Frontal cortex (tissue), 4 donors: ENCODE data around the gene CTU2. TPM values are rescaled to one million over a fixed set of nuclear protein-coding genes. Genes with fewer than 3 reads are reported as not detected.

Source experiments
- DNase-seq, 2 donors: peaks; one replicate each; pipeline ENCODE4 v3.0.0; 2012; ENCODE audit warnings: low spot score in 2 of 2
- FAIRE-seq: peaks from 2 replicates; lab custom pipeline; 2012; peaks lifted over from hg19 to GRCh38; lab: Jason Lieb, UNC
- total RNA-seq: library from RNA; depleted of rRNA; stranded (reverse); fragments of >200 nt; gene quantifications from one replicate; pipeline ENCODE4 v1.2.3, GENCODE V29; 2014
- donor health status: control.
- donor health status: control.
- donor health status: control.

Gene CTU2
- total RNA-seq, 1 donor from 2014 or later: 15.1 TPM

DNA sequence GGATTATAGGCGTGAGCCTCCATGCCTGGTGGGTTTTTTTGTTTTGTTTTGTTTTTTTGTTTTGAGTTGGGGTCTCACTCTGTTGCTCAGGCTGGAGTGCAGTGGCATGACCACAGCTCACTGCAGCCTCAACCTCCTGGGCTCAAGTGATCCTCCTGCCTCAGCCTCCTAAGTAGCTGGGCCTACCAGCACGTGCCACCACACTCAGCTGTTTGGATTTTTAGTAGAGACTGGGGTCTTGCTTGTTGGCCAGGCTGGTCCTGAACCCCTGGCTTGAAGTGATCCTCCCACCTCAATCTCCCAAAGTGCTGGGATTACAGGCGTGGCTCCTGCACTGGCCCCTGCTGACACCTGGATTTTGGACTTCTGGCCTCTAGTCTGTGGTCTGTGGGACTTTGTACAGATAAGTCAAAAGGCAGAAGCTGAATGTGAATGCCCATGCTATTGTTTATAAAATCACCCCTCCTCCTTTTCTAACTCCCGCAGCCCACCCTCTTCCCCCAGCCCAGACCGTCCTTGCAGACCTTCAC, 25.7 kb upstream of the CTU2 start:
- FAIRE-seq: no peak
- no peak for DNase-seq

DNA sequence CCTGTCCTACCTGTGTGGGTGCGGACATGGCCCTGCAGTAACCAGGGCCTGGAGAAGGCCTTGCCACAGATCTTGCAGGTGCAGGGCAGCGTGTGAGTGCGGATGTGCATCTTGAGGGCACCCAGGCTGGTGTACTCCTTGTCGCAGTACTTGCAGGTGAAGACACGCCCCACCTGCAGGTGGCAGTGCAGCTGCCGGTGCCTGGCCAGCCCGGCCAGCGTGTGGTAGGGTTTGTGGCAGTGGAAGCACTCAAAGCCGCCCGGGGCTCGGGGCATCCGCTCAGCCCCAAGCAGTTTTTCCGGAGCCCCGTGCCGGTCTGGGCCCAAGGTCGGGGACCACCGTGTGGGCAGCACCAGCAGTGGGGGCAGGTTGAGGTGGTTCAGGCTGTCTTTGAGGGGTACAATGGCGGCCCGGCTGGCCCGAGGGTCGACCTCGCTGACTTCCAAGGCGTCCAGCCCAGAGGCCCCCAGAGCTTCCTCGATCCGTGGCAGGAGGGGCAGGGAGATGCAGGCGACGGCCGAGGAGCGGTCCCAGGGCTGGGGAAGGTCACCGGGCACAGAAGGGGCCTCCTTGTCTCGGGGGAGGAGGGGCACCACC, 25.1 kb upstream of the CTU2 start:
- DNase-seq (no peak), FAIRE-seq (no peak)

DNA sequence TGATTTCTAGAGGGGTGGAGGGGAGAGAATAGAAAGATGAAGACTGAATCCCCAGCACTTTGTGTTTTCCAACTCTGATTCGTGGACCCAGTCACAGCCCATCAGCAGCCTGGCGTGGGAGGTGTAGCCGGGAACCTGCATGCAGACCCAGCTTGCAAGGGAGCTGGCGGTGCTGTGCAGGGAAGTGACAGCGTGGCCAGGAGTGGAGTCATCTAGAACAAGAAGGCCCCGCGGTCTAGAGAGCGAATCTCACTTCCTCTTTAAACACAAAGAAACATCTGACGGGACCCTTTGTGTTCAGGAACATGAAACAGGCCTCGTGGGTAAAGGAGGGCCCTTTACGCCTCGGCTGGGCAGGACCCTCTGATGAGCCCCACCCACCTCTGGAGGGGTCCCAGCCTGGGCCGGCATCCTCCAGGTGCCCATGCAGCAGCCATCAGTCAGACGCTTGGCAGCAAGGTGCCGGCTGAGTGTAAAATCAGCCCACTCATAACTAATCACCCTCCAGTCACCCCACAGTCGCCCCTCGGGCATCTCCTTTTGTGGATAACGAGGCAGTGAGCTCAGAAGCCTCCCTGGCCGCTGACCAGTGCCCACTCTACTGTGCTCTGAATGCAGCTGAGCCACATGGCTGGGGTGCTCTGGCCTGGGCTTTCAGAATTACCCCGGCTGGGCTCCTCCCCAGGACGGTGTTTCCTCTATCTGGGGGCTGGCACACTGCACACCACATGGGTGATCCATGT, 24.4 kb upstream of the CTU2 start:
- DNase-seq: no peak
- no peak for FAIRE-seq

- no peak for DNase-seq
- no peak for FAIRE-seq
Observed at GRCh38 chr16:88684569-88685155, 21.6 kb upstream of the CTU2 start.

DNA sequence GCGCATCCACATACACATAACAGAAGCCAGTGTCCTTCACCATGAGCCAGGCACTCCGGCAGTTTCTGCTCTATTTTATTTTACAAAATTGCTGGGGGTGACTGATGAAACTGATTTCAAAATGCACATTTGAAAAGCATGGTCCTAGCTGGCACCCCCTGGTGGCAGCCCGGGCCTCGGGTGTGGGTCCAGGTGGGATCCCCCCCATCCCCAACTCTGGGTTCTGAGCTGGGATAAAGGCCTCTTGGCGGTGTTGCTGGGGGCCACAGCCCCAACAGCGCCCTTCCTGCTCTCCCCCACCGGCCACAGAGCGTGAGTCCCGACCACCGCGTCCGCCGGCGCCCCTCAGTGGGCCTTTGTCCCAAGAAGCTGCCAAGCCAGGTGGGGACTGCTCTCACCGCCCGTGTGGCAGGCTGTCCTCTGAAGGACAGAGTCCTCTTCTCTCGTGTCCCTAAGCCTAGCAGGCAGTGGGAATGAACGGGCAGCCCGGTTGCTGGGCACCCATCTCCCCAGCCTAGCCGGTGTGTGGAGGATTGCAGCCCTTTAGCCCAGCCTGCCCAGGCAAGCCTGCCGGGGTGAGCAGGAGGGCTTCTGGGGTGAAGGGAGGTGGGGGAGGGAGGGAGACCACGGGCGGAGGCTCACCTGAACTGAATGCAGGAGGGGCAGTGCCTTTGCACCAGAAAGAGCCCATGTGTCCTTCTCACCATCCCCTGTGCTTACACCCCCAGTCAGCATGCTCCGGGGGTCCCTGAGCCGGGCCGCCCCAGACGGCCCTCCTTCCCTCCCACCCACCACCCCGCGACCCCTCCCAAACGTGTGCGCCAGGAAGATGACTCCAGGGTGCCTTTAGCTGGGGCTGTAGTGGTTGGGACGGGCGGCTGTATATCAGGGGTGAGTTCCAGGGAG, 20.9 kb upstream of the CTU2 start:
- DNase-seq (no peak), FAIRE-seq (no peak)

DNA sequence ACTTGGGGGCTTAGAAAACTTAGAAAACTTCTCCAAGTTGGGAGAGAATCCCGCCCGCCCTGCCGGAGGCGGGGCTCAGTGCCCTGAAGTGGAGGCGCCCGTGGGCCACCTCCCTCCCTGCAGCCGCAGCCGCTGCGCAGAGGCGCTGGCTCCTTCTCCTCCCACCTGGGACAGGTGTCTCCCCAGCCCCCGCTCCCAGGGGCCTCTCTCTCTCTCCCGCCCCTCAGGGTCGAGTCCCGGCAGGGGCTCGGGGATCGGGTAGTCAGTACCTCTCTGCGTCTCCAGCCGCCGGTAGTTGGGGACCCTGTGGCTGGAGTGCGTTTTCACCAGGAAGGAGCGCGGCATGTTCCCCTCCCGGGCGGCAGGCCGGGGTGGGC, 20.3 kb upstream of the CTU2 start:
- FAIRE-seq (no peak), DNase-seq (no peak)

DNA sequence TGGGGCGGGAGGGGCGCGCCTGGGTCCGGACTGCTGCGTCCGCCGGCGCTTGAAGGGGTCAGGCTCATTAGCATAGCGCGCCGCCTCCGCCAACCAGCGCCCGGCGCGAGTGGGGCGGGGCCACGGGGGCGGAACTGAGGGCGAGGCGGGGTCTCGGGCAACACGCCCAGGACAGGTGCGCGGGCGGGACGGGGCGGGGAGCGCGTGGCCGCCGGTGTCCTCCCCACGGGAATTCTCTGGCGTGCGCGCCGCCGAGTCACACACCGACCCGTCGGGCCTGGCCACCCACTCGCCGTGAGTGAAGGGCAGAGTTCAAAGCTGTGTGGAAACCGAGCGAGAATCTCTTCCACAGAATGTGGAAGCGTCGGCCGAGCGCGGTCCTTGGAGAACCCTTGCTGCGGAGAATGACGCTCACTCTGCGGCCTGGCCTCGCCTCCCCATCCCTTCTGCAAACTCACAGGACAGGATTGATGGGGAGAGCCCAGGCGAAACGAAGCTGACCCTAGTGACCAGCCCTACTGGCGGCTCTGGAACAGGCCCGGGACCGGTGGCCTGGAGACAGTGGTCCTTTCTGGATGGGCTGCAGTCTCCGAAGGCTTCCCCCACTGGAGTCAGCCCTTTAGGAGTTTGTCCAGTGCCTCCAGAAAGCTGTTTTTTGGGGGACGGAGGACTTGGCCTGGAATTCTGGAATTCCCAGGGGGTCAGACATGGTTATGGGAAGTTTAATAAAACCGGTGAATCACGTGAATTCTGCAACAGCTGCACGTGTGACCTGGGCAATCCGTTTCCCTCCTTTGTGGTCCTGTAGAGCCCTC, 19.7 kb upstream of the CTU2 start, which contains the start of gene SNAI3:
Gene SNAI3, minus strand, starts transcription at position 69 of the 815 bp plus-strand sequence. CDS start 101 bp downstream, outside the sequence.
- FAIRE-seq (no peak), DNase-seq (peak; percentile 78 to 84)

GRCh38 chr16:88687254-88687576, 19.1 kb upstream of the CTU2 start:
- no peak for DNase-seq
- no peak for FAIRE-seq

DNA sequence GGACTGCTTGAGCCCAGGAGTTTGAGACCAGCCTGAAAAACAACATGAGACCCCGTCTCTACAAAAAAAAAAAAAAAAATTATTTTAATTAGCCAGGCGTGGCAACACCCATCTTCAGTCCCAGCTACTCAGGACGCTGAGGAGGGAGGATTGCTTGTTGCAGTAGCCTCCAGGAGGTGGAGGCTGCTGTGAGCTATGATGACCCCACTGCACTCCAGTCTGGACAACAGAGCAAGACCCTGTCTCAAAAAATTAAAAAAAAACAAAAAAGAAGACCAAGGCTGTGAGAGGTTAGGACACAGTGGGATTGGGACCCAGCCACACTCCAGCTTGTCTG, 18.7 kb upstream of the CTU2 start:
- no peak for DNase-seq
- FAIRE-seq: no peak

- FAIRE-seq: no peak
Observed at GRCh38 chr16:88688013-88688778, 18.1 kb upstream of the CTU2 start.

DNA sequence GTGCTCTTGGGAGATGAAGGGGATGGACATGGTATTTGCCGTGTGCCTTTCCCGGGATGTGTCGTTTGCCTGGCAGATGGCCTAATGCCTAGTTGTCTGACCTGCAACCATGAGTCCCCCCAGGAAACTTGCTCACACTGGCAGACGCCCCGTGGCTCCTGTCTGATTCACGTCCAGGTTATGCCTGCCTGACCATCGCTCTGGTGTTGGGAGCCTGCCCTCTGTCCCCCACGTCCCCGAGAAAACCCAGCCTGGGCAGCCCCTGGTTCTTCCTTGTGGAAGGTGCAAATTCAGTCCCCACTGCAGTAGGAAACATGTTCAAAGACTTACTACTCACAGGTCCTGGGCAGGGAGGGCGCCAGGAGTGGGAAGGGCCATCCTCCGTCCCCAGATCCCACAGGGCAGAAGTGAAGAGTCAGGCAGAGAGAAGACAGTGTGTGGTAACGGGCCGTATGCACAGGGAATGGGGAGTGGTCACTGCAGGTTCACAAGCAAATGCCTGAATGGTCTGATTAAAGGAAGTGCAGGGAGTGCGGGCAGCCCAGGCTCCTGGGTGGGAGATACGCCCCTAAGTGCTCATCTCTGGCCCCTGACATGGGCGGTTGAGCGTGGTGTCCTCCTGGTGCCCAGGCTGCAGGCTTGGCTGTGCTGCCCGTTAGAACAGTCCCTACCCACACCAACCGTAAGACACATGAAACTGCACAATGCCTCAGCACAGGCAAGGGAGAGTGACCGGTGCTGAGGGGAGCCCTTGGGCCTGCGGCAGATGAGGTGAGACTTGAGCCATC, 15.8 kb upstream of the CTU2 start:
- FAIRE-seq: no peak
- DNase-seq: no peak

More at GRCh38 chr16:88688013-88688778, 18.1 kb upstream of the CTU2 start:
- peak in 1 of 2 donors; percentile 71 for DNase-seq

- FAIRE-seq: no peak
- DNase-seq: no peak
Observed at GRCh38 chr16:88691129-88691813, 15.0 kb upstream of the CTU2 start.

DNA sequence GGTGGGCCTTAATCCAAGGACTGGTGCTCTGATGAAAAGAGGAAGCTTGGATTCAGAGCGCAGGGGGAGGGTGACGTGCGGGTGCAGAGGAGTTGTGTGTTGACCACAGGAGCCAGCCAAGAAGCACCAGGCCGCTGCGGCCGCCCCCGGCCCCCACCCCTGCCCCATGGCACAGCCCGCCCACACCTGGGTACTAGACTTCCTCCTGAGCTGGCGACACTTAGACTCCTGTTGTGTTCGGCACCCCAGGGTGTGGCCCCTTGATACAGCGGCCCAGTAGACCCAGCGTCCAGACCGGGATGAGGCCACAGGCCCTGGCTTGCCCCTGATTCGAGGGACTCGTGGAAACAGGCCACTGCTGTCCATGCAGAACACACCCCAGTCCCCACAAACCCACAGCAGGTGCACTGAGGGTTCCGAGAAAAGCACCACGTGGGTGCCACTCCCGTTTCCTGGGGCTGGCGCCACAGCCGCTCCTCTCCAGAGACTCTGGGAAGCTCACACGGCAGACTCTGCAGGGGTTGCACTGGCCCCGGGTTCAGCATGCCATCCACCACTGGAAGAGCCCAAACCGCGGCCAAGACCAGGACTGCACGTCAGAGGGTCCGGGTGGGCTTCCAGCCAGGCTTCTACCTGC, 14.3 kb upstream of the CTU2 start:
- DNase-seq (no peak), FAIRE-seq (no peak)

DNA sequence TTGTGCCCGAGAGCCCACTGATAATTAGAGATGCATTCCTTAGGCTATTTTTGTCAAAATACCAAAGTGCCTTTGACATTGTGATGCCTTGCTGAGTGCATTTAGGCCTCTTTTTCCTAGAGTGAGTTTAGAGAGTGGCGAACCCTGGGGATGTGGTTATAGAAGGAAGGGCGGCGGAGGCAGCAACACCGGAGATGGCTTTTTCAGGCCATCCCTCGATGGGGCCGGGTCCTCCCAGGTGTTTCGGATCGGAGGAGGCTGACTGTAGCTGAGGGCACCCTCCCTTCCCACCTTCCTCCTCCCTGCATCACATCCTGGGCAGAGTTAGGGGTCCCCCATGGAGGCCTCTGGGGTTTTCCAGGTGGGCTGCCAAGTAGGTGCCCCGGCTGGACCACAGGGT, 13.4 kb upstream of the CTU2 start:
- DNase-seq (no peak), FAIRE-seq (no peak)

DNA sequence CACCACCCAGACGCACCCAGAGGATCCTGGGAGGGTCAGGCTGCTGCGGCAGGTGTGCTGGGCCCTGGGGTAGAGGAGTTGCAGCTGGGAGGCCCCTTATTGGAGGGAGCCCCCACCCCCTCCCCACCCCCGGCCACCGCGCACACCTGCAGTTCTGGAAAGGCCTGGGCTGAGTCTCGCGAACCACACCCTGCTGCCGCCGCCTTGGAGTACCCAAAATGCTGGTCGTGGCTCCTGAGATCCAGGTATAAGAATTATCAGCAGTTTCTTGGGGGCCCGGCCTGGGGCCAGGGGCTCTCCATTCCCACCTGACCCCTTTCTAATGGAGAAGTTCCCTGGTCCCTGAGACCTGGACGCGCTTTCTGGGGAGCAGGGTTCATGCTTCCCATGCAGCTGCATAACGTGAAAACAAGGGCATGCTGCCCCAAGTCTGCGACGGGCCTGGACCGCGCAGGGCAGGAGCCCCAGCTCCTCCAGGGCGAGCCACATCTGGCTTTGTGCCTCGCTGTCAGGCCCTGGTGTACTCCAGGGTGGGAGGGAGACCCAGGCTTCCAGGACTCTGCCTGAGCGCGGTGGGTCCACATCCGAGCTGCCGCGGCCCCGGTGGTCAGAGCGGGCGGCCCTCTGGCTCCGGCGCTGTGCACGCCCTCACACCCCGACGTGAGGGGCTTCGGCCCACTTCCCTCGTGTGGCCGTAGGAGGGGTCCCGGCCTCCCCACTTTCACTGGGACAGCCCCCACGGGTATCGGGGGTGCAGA, 12.7 kb upstream of the CTU2 start:
- DNase-seq: no peak
- no peak for FAIRE-seq
